Activated naive CD4-positive, alpha-beta T cell treated with anti-CD3 and anti-CD28 coated beads, Interleukin-2, amount 50 U/mL, for 24 hours (primary cell): ENCODE data around the gene IFNE.
A peak's percentile ranks its signal among the peaks of the same experiment; 100 is the strongest.

Source experiments
- H3K27ac Mint-ChIP-seq: one replicate; pipeline ENCODE4 v1.8.0; 2021; ENCODE audit warnings: mild to moderate bottlenecking, mixed read lengths
- H3K27me3 Mint-ChIP-seq: one replicate; pipeline ENCODE4 v1.8.0; 2021; ENCODE audit warnings: mixed read lengths
- H3K36me3 Mint-ChIP-seq: one replicate; pipeline ENCODE4 v1.8.0; 2021; ENCODE audit warnings: mixed read lengths
- H3K4me1 Mint-ChIP-seq: one replicate; pipeline ENCODE4 v1.8.0; 2021; ENCODE audit warnings: mixed read lengths
- H3K4me3 Mint-ChIP-seq: one replicate; pipeline ENCODE4 v1.8.0; 2021; ENCODE audit warnings: mild to moderate bottlenecking, mixed read lengths
- H3K9me3 Mint-ChIP-seq: one replicate; pipeline ENCODE4 v1.8.0; 2021; ENCODE audit warnings: mixed read lengths

IFNE gene, protein sequence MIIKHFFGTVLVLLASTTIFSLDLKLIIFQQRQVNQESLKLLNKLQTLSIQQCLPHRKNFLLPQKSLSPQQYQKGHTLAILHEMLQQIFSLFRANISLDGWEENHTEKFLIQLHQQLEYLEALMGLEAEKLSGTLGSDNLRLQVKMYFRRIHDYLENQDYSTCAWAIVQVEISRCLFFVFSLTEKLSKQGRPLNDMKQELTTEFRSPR

GRCh38 chr9:21482213-21482612 is at the start of gene IFNE:
Gene IFNE (minus strand): TSS chr9:21482313. CDS start chr9:21481694, 619 bp downstream.
- Mint-ChIP-seq H3K27ac (no peak within 1 kb of the TSS), H3K36me3 (peaks cover 4% of the 10 kb centered on the region), H3K4me1 (no peaks in the 10 kb centered on the region), H3K4me3 (no peak within 1 kb of the TSS), H3K27me3 (no peaks in the 10 kb centered on the region), H3K9me3 (peaks cover 8% of the 10 kb centered on the region)

- H3K27ac Mint-ChIP-seq: no peak overlapping the region
- peaks cover 7% of the 10 kb centered on the region for H3K4me1 Mint-ChIP-seq
- no peak overlapping the region for H3K4me3 Mint-ChIP-seq
- H3K36me3 Mint-ChIP-seq: peaks cover 51% of the 10 kb centered on the region
- peaks cover 13% of the 10 kb centered on the region for H3K9me3 Mint-ChIP-seq
- no peaks in the 10 kb centered on the region for H3K27me3 Mint-ChIP-seq
Measured at GRCh38 chr9:21528123-21528808, 46.2 kb upstream of the IFNE start.

- no peak overlapping the region for H3K27ac Mint-ChIP-seq
- peaks cover 13% of the 10 kb centered on the region for H3K9me3 Mint-ChIP-seq
- no peaks in the 10 kb centered on the region for H3K27me3 Mint-ChIP-seq
- H3K36me3 Mint-ChIP-seq: peaks cover 50% of the 10 kb centered on the region
- H3K4me3 Mint-ChIP-seq: no peak overlapping the region
- H3K4me1 Mint-ChIP-seq: peaks cover 7% of the 10 kb centered on the region
Measured at GRCh38 chr9:21527579-21527978, 45.5 kb upstream of the IFNE start.

- Mint-ChIP-seq H3K27me3 (no peaks in the 10 kb centered on the region), H3K36me3 (peaks cover 52% of the 10 kb centered on the region), H3K4me3 (no peak overlapping the region), H3K4me1 (peaks cover 3% of the 10 kb centered on the region), H3K27ac (no peak overlapping the region), H3K9me3 (peaks cover 13% of the 10 kb centered on the region)
Measured at GRCh38 chr9:21525174-21525573, 43.1 kb upstream of the IFNE start.

GRCh38 chr9:21524099-21524830 is 42.2 kb upstream of the IFNE start:
- Mint-ChIP-seq H3K4me3 (no peak overlapping the region), H3K36me3 (peaks cover 57% of the 10 kb centered on the region), H3K27me3 (no peaks in the 10 kb centered on the region), H3K27ac (no peak overlapping the region), H3K4me1 (peaks cover 6% of the 10 kb centered on the region), H3K9me3 (peaks cover 16% of the 10 kb centered on the region)

GRCh38 chr9:21523021-21524014 is 41.2 kb upstream of the IFNE start:
- Mint-ChIP-seq H3K4me1 (peaks cover 3% of the 10 kb centered on the region), H3K9me3 (peaks cover 12% of the 10 kb centered on the region), H3K4me3 (no peak overlapping the region), H3K27ac (no peak overlapping the region), H3K27me3 (no peaks in the 10 kb centered on the region), H3K36me3 (peaks cover 50% of the 10 kb centered on the region)

DNA sequence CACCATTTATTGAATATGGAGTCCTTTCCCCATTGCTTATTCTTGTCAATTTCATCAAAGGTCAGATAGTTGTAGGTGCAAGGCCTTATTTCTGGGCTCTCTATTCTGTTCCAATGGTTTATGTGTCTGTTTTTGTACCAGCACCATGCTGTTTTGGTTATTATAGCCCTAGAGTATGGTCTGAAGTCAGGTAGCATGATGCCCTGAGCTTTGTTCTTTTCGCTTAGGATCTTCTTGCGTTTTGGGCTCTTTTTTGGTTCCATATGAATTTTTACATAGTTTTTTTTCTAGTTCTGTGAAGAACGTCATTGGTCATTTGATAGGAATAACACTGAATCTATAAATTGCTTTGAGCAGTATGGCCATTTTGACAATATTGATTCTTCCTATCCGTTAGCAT is 40.2 kb upstream of the IFNE start:
- Mint-ChIP-seq H3K4me1 (peaks cover 3% of the 10 kb centered on the region), H3K4me3 (no peak overlapping the region), H3K27ac (no peak overlapping the region), H3K36me3 (peaks cover 47% of the 10 kb centered on the region), H3K27me3 (no peaks in the 10 kb centered on the region), H3K9me3 (peaks cover 12% of the 10 kb centered on the region)

- Mint-ChIP-seq H3K4me3 (no peak overlapping the region), H3K27ac (no peak overlapping the region), H3K36me3 (peaks cover 39% of the 10 kb centered on the region), H3K27me3 (no peaks in the 10 kb centered on the region), H3K9me3 (peaks cover 12% of the 10 kb centered on the region), H3K4me1 (peaks cover 3% of the 10 kb centered on the region)
Measured at GRCh38 chr9:21521448-21521847, 39.3 kb upstream of the IFNE start.

DNA sequence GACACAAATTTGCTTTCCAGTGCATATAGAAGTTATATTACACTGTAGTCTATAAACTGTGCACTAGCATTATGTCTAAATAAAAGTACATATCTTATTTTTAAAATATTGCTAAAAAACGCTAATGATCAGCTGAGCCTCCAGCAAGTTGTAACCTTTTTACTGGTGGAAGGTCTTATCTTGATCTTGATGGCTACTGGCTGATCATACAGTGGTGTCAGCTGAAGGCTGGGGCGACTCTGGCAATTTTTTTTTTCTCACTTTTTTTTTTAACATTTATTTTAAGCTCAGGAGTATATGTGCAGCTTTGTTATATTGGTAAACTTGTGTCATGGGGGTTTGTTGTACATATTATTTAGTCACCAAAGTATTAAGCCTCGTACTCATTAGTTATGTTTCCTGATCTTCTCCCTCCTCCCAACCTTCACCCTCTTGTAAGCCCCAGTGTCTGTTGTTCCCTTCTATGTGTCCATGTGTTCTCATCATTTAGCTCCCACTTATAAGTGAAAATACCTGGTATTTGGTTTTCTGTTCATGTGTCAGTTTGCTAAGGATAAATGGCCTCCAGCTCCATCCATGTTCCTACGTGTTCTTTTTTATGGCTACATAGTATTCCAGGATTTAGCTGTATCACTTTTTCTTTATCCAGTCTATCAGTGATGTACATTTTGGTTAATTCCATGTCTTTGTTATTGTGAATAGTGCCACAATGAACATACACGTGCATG is 38.6 kb upstream of the IFNE start:
- Mint-ChIP-seq H3K27ac (peak overlapping the region; percentile 10), H3K4me1 (peaks cover 3% of the 10 kb centered on the region), H3K27me3 (no peaks in the 10 kb centered on the region)

DNA sequence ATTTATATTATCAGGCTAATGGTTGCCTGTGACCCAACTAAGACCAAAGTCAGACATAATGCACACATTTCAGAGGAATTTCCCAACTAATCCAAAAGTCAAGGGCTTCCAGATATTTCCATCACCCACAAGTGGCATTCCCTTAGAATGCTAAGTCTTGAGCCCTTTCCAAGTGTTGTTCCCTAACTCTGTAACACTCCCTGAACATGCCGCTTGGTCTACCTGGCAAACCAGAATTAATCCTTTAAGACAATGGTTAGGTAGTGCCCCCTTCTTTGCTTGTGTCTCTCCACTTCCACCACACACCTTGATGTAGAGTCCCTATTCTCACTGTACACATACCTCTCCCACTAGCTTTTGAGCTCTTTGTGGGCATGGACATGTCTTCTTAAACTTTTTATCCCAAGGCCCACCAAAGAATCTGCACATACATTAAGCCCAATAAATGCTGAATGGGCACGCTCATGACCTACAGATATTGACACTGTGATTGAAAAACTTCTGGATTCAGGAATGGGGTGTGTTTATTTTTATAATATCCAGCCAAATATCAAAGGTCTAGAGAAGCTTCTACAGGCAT is 37.8 kb upstream of the IFNE start:
- Mint-ChIP-seq H3K4me1 (peaks cover 3% of the 10 kb centered on the region), H3K27me3 (no peaks in the 10 kb centered on the region), H3K9me3 (peaks cover 12% of the 10 kb centered on the region), H3K4me3 (no peak overlapping the region), H3K27ac (peak overlapping the region; percentile 3), H3K36me3 (peaks cover 31% of the 10 kb centered on the region)

More for the DNA sequence above, 38.6 kb upstream of the IFNE start:
- H3K4me3 Mint-ChIP-seq: no peak overlapping the region
- peaks cover 12% of the 10 kb centered on the region for H3K9me3 Mint-ChIP-seq
- peaks cover 34% of the 10 kb centered on the region for H3K36me3 Mint-ChIP-seq

DNA sequence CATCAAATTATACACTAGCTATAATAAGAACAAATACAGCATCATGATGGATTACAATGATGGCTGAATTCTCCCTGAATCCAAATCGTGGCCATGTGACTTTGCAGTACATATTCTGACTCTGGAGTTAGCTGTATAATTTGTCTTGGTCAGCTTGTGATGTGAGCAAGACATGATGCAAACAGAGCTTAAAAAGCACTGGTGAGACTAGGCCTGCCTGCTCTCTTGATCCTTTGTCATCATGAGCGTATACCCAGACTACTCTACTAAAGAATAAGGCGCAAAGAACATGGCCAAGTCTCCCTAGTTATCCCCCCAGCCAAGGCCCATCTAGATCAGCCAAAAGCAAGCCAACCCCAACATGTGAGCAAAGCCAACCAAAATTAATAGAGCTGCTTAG is 34.7 kb upstream of the IFNE start:
- H3K4me3 Mint-ChIP-seq: no peak overlapping the region
- peaks cover 20% of the 10 kb centered on the region for H3K36me3 Mint-ChIP-seq
- H3K9me3 Mint-ChIP-seq: peaks cover 4% of the 10 kb centered on the region
- H3K4me1 Mint-ChIP-seq: peaks cover 7% of the 10 kb centered on the region
- H3K27ac Mint-ChIP-seq: no peak overlapping the region
- no peaks in the 10 kb centered on the region for H3K27me3 Mint-ChIP-seq

- Mint-ChIP-seq H3K27ac (peak overlapping the region; percentile 9), H3K4me3 (no peak overlapping the region), H3K4me1 (peaks cover 8% of the 10 kb centered on the region), H3K27me3 (no peaks in the 10 kb centered on the region), H3K9me3 (peaks cover 4% of the 10 kb centered on the region), H3K36me3 (peaks cover 13% of the 10 kb centered on the region)
Measured at GRCh38 chr9:21513431-21513830, 31.3 kb upstream of the IFNE start.

GRCh38 chr9:21510806-21511205 is 28.7 kb upstream of the IFNE start:
- Mint-ChIP-seq H3K4me1 (peaks cover 8% of the 10 kb centered on the region), H3K4me3 (no peak overlapping the region), H3K27me3 (no peaks in the 10 kb centered on the region), H3K9me3 (peaks cover 4% of the 10 kb centered on the region), H3K27ac (no peak overlapping the region), H3K36me3 (peaks cover 10% of the 10 kb centered on the region)

DNA sequence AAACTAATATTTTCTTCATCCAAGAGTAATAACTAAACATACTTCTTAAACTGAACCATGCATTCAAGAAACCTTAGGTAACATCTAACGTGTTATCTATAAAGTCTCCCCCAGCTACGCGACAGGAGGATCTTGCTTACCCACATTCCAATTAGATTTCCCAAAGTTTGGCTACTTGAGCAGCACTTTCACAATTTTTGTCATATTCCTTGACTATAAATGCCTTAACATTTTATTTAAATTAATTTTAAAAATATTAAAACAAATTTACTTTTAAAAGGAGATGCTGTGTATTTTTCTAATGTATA is 25.3 kb upstream of the IFNE start:
- no peak overlapping the region for H3K4me3 Mint-ChIP-seq
- H3K27ac Mint-ChIP-seq: no peak overlapping the region
- peaks cover 8% of the 10 kb centered on the region for H3K36me3 Mint-ChIP-seq
- H3K4me1 Mint-ChIP-seq: peaks cover 5% of the 10 kb centered on the region
- no peaks in the 10 kb centered on the region for H3K27me3 Mint-ChIP-seq
- peaks cover 4% of the 10 kb centered on the region for H3K9me3 Mint-ChIP-seq
